NOMO-1 (cell line): ENCODE data around the gene EHD4.

Experiments
- DNase-seq, 2 experiments: peaks; one replicate each; lab custom pipeline; 2025; ENCODE audit not compliant: unreplicated experiment in 2 of 2; lab: John Stamatoyannopoulos, UW

The EHD4 gene

DNA sequence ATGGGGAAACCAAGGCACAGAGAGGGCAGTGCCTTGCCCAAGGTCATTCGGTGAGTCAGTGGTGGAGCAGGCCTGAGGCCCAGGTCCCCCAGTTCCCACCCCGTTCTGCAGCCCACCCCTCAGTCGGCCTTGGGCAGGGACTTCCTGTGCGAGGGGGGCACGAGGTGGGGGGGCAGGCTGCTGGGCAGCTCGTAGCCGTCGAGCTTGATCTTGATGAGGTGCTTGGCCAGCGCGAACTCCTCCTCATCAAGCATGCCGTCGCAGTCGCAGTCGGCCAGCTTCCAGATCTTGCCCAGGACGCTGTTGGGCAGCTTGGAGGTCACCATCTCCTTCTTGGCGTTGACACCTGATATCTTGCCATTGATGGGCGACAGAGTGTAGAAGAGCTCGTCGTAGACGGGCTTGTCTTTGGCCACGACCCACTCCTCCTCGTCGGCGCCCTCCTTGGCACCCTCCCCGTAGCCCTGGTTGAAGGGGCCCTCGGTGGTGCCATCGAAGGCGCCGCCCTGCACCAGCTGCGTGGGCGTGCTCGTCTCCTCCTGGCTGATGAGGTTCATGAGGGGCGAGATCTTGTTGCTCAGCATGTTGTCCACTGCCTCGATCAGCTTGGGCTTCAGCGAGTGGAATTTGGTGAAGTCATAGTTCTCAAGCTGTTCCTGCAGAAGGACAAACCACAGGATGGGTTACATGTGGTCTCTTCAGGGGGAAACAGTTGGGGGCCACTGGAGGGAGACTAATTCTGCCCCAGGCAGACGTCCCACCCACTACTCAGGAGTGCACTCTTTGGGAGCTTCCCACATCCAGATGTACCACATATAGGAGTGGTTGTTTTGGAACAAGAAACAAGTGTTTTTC, 71.6 kb downstream of the EHD4 start:
- no peak for DNase-seq

GRCh38 chr15:41899854-41900442, 72.4 kb downstream of the EHD4 start:
- no peak for DNase-seq

- DNase-seq: no peak
Observed at GRCh38 chr15:41897363-41897799, 75.0 kb downstream of the EHD4 start.

DNA sequence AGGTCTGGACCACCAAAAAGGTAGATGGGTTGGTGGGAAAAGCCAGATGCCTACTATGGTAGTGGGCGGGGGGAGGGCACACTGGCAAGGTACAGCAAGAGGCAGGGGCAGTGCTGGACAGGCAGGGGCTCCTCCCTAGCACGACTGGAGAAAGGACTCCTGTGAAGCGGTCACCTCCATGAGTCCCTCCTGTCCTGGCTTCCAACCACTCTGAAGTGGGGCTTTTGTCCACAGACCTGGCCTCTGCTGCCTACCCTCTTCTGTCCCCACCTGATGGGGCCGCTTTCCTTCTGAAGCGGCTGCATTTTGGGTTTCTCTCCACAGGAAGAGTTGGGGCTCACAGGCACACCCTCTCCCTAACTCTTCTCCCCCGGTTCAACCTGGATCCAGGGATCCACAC, 75.8 kb downstream of the EHD4 start:
- DNase-seq: no peak

DNA sequence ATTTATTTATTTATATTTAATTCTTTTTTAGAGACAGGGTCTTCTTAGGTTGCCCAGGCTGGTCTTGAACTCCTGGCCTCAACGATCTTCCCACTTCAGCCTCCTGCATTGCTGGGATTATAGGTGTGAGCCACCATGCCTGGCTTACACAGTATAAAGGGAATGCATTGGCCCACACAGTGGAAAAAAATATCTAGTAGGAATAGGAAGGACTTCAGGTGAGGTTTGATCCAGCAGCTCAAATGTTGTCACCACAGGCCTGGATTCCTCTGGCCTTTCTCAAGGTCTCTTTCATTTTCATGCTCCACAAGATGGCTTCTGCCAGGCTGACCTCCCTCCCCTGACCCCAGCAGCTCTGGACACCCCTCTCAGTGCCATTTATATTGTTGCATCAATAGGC, 76.4 kb downstream of the EHD4 start:
- no peak for DNase-seq

- DNase-seq: no peak
Observed at GRCh38 chr15:41895491-41895890, 76.9 kb downstream of the EHD4 start.

- DNase-seq: peak; percentile 63 to 69
Observed at GRCh38 chr15:41894791-41895463, 77.4 kb downstream of the EHD4 start.

- DNase-seq: no peak
Observed at GRCh38 chr15:41894251-41894790, 78.0 kb downstream of the EHD4 start.

DNA sequence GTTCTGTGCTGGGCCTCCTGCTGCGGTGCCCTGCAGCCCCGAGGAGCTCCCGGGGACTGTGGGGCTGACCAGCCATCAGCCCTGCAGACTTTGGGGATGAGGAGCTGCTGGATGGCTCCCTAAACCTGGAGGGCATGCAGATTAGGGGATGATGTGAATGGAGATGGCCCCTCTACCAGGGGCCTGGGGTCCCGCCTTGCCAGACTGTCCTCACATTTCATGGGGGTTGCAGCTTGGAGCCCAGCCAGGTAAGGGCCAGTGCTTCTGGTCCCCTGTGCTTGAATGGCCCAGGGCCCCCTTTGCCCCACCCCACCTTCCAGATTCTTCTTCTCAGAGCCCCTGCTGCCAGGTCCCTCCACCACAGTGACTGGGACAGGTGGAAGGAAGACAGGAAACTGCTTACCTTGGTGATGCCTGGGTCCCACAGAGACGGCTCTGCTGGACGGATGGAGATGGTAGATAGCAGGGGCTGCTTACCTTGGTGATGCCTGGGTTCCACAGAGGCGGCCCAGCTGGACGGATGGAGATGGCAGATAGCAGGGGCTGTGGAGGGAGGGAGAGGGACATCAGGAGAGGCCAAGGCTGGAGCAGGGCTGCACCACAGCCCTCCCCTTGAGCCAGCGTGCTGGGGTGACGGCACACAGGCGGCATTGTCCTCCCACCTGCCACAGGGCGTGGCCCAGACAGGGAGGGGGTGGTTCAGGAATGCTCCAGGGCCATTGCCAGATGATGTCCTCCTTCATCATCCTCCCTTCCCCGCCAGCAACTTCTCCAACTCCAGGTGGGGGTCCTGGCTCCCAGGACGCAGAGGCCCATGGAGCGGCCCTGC, 78.7 kb downstream of the EHD4 start, which contains the start of gene SPTBN5:
SPTBN5 (minus strand) TSS at position 632 of the 829 bp plus-strand sequence; CDS start at position 76, 556 bp downstream.
- no peak for DNase-seq

DNA sequence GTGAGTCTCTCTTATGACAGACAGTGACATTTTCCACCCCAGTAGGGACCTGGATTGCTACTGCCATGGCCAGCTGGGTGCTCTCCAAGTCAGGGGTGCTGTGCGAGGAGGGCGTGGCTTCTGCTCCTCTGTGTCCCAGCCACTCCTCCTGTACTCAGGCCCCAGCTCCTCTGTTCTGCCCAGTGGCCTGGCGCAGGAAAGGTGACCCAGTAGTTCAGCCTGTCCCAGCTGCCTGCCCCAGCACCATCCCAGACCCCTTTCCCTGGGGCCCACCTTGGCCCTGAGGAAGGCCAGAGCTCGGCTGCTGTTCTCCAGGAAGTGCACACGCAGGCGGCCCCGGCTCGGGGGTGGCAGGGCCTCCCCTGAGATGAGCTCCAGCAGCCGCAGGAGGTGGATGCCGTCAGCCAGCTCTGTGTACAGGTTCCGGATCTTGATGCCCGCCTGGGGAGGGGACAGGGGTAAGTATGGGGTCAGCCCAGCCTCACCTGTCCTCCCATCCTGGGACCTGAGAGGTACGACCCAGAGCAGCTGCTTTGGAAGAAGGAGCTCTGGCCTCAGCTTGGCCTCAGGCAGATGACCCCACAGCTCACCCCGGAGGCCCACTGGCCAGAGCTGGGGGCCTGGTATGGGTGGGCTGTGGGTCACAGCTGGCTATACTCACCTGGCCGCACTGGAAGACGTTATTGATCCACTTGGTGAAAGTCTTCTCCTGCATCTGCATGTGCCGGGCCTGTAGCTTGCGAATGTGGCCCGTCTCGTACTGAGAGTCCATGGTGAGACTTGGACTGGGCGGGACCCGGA, 79.5 kb downstream of the EHD4 start:
- DNase-seq: no peak

- no peak for DNase-seq
Observed at GRCh38 chr15:41891946-41892345, 80.4 kb downstream of the EHD4 start.

DNA sequence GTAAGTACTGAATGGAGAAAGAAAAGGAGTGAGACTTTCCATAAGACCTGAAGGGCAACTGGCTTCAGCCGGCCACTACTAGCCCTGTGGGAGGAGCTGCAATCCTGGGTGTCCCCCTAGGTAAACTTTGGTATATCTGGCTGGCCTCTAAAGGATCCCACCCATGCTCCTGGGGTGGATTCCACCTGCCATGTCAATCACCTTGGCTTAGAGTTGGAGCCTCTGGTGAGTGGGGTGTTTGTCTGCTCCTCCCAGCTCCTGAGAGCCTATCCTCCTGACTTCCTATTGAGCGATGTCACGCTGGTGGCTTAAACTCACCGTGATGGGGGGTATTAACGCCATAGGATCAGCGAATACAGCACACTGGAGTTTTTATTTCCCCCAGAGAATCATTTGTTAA, 81.1 kb downstream of the EHD4 start:
- no peak for DNase-seq

DNA sequence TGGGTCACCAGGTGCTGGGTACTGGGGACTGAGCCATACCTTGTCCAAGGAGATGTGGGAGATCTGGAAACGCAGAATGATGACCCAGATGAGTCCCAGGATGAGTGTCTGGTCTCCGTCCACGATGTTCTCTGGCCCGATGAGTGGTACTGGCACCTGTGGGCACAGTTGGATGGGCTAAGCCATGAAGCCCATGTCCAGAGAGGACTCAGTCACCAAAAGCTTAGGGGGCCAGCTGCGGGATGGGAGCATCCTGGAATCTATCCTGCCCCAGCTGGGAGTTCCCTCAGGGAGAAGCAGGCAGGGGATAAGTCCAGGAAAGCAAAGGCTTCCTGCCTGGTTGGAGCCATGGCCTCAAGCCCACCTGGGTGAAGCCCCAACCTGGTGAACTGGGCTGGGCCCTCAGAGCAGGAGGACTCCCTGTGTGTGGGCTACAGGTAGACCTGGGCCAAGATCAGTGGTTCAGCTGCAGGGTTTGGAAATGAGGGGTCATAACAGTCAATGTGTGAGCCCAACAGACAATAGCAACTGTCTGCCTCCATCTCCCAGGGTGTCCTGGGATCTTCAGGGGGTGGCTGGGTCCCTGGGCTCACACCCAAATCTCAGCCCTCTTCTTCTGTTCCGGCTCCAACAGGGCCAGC, 82.2 kb downstream of the EHD4 start:
- no peak for DNase-seq

GRCh38 chr15:41888662-41889253, 83.6 kb downstream of the EHD4 start:
- peak; percentile 5 to 26 for DNase-seq

DNA sequence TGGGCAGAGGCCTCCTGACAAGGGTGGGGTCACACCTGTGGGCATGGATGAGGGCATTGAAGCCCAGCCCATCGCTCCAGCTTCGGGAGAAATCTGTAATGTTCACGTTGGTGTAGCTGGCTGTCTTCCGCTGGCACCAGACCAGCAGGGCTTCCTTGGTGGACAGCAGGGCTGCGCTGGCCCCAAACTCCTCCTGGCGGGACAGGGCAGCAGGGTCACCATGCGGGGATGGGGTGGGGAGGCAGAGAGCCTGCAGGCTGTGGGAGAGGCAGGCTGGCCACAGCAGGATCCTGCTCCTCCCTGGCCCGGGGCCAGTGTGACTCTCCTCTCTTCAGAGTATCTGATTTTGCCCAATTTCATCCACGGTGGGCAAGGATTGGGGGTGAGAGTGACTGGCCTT, 84.5 kb downstream of the EHD4 start:
- no peak for DNase-seq

DNA sequence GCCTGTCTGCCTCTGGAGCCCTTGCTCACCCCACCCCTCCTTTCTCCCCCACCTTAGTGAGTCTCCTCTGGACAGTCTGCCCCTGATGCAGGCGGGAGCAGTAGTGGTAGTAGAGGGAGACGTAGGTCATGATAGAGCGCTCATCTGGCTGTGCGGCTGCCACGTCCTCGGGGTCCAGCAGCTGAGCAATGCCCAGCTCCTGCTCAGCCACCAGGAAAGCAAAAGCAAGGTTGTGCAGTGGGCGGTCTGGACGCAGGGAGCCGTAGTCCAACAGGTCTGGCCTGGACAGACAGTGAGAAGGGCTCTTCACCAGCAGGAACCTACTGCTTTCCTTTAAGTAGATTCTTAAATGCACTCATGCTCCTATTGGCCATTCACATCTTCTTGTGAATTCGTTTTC, 85.2 kb downstream of the EHD4 start:
- no peak for DNase-seq

DNA sequence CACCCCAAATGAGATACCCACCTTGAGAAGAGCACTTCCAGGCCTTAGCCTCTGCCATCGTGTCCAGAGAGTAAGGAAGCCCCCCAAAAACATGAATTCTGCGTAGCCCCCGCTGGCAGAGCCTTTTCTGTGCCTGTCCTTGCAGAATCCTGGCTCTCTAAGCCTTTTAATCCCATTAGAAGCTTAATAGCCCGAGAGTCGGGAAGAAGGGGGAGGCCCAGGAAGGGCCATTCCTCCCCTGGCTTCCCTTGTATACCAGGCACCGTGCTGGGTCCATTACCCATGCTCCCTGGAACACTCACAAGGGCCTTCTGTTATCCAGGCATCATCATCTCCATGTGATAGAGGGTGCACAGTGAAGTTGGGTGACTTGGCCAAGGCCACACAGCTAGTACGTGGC, 85.6 kb downstream of the EHD4 start:
- no peak for DNase-seq

- no peak for DNase-seq
Observed at GRCh38 chr15:41885841-41886240, 86.5 kb downstream of the EHD4 start.

GRCh38 chr15:41885321-41885720, 87.0 kb downstream of the EHD4 start:
- DNase-seq: no peak
